Upper lobe of left lung (tissue), 6 donors: ENCODE data around the gene CLASP1. TPM values are rescaled to one million over a fixed set of nuclear protein-coding genes. Genes with fewer than 3 reads are reported as not detected.
"Not testable (repeated sequence)": the region's sequence is repeated elsewhere in the genome, so short reads cannot be mapped to it uniquely, and the experiment has no call there.

ENCODE experiments used
- ATAC-seq, 2 donors: fragments of 200-7000 bp; cut with Tn5 transposase; one replicate each; pipeline ENCODE4 v1.9.1; 2022; ENCODE audit warnings: mild to moderate bottlenecking in 2 of 2, moderate library complexity in 2 of 2; ENCODE audit not compliant: low FRiP score in 2 of 2
- DNase-seq, 2 donors: peaks; one replicate each; pipeline ENCODE4 v3.0.0-alpha.2; 2019 to 2020
- H3K27ac ChIP-seq, 4 donors: fragments of 200-600 bp; sonication (generic); one replicate each; pipeline ENCODE4 v1.5.1; 2016 to 2019
- H3K27me3 ChIP-seq, 4 donors: fragments of 200-600 bp; sonication (generic); one replicate each; pipeline ENCODE4 v1.5.1; 2017 to 2019
- H3K36me3 ChIP-seq, 4 donors: fragments of 200-600 bp; sonication (generic); one replicate each; pipeline ENCODE4 v1.5.1; 2016 to 2019
- H3K4me1 ChIP-seq, 4 donors: fragments of 200-600 bp; sonication (generic); one replicate each; pipeline ENCODE4 v1.5.1; 2018 to 2019
- H3K4me3 ChIP-seq, 4 donors: fragments of 200-600 bp; sonication (generic); one replicate each; pipeline ENCODE4 v1.5.1; 2017 to 2019; ENCODE audit warnings: mild to moderate bottlenecking in 2 of 4, moderate library complexity in 1 of 4
- H3K9me3 ChIP-seq, 4 donors: fragments of 200-600 bp; sonication (generic); one replicate each; pipeline ENCODE4 v1.5.1; 2018 to 2019
- CTCF ChIP-seq, 6 experiments: fragments of 450-650 bp in 4 of 6; fragments of 200-600 bp in 2 of 6; sonication (generic) in 2 of 6; IDR thresholded peaks; one replicate each; pipeline ENCODE4 v1.5.1; 2016 to 2019; ENCODE audit warnings: antibody characterized with exemption in 6 of 6
- EP300 ChIP-seq, 4 donors: sonication (generic); formaldehyde crosslinking; IDR thresholded peaks; one replicate each; pipeline ENCODE4 v1.5.1; 2017; ENCODE audit warnings: antibody characterized with exemption in 4 of 4, control low read depth in 2 of 4
- POLR2A ChIP-seq, 4 donors: fragments of 450-650 bp; IDR thresholded peaks; one replicate each; pipeline ENCODE4 v1.5.1; 2016 to 2017; ENCODE audit warnings: antibody characterized with exemption in 4 of 4, mild to moderate bottlenecking in 2 of 4
- POLR2AphosphoS5 ChIP-seq, 2 donors: sonication (generic); formaldehyde crosslinking; IDR thresholded peaks; one replicate each; pipeline ENCODE4 v1.5.1; 2017; ENCODE audit warnings: antibody characterized with exemption in 2 of 2
- WGBS, 2 donors: methylation state at CpG; one replicate each; pipeline ENCODE4 v1.1.5; 2017 to 2018; 5-methylcytosine and 5-hydroxymethylcytosine counted together
- total RNA-seq, 6 donors: library from RNA; depleted of rRNA in 4 of 6; stranded (reverse); fragments of >200 nt in 4 of 6; gene quantifications; one replicate each; pipeline versions ENCODE4 v1.1.0 to v1.2.1, GENCODE V29; 2016 to 2021
- donor health status: DM: no; HTN: no; CAD: no; lungs with moderate emphysema.
- donor health status: DM: no; HTN: yes; CAD: no; lungs with severe emphysema.

Gene CLASP1
- total RNA-seq, 6 donors from 2014 or later, result 36.3 to 95.3 (median 46.8) TPM

- Histone ChIP-seq H3K9me3 (peaks cover 0 to 1% (median 0%) of the 10 kb centered on the region in 4 donors), H3K27me3 (no peaks in the 10 kb centered on the region), H3K4me3 (no peak overlapping the region), H3K27ac (peak overlapping the region in 2 of 4 donors; percentile 16 to 35), H3K36me3 (peaks cover 0 to 6% (median 3%) of the 10 kb centered on the region in 4 donors), H3K4me1 (peaks cover 4 to 37% (median 25%) of the 10 kb centered on the region in 4 donors)
- TF ChIP-seq POLR2AphosphoS5 (IDR thresholded peaks at IDR 0.05) (peak in 1 of 2 donors; percentile 22), POLR2A (IDR thresholded peaks at IDR 0.05) (no peak)
- no peak for DNase-seq
- peak in 1 of 2 donors; percentile 19 for ATAC-seq
- WGBS, 2 donors, result 64 to 65% methylated on average over 4 of the region's 4 CpGs
Observed at GRCh38 chr2:121617042-121617599, 32.1 kb downstream of the CLASP1 start.

- TF ChIP-seq EP300 (IDR thresholded peaks at IDR 0.05) (no peak), CTCF (IDR thresholded peaks at IDR 0.05) (no peak), POLR2A (IDR thresholded peaks at IDR 0.05) (no peak), POLR2AphosphoS5 (IDR thresholded peaks at IDR 0.05) (no peak)
- H3K36me3 ChIP-seq, result peaks cover 0 to 5% (median under 1%) of the 10 kb centered on the region in 4 donors
- no peak for ATAC-seq
- H3K27ac ChIP-seq, result peak overlapping the region in 2 of 4 donors; percentile 0 to 23
- H3K27me3 ChIP-seq, result no peaks in the 10 kb centered on the region
- H3K9me3 ChIP-seq, result peaks cover 0 to 9% (median 2%) of the 10 kb centered on the region in 4 donors
- 90 to 94% methylated on average over 1 of the region's 1 CpG for WGBS, 2 donors
- DNase-seq, result no peak
- H3K4me3 ChIP-seq, result no peak overlapping the region
- peaks cover 14 to 48% (median 30%) of the 10 kb centered on the region in 4 donors for H3K4me1 ChIP-seq
Observed at GRCh38 chr2:121613774-121614173, 35.5 kb downstream of the CLASP1 start.

GRCh38 chr2:121613152-121613551 is 36.1 kb downstream of the CLASP1 start:
- Histone ChIP-seq H3K9me3 (peaks cover 0 to 9% (median 2%) of the 10 kb centered on the region in 4 donors), H3K27ac (peak overlapping the region in 1 of 4 donors; percentile 23), H3K4me1 (peaks cover 17 to 54% (median 36%) of the 10 kb centered on the region in 4 donors), H3K36me3 (peaks cover 0 to 5% (median under 1%) of the 10 kb centered on the region in 4 donors), H3K4me3 (no peak overlapping the region), H3K27me3 (no peaks in the 10 kb centered on the region)
- ATAC-seq, result no peak
- DNase-seq, result no peak
- no peak for TF ChIP-seq EP300 (IDR thresholded peaks at IDR 0.05)

GRCh38 chr2:121611730-121612705 is 37.2 kb downstream of the CLASP1 start:
- 33 to 62% methylated on average over 1 of the region's 1 CpG for whole genome bisulfite sequencing, 2 donors
- no peak for TF ChIP-seq CTCF (IDR thresholded peaks at IDR 0.05)
- no peak for TF ChIP-seq POLR2AphosphoS5 (IDR thresholded peaks at IDR 0.05)
- no peak for TF ChIP-seq EP300 (IDR thresholded peaks at IDR 0.05)
- no peak for TF ChIP-seq POLR2A (IDR thresholded peaks at IDR 0.05)
- H3K27me3 ChIP-seq, result no peaks in the 10 kb centered on the region
- peaks cover 18 to 48% (median 31%) of the 10 kb centered on the region in 4 donors for H3K4me1 ChIP-seq
- H3K4me3 ChIP-seq, result no peak overlapping the region
- ATAC-seq (no peak), DNase-seq (no peak)
- peaks cover 0 to 9% (median 2%) of the 10 kb centered on the region in 4 donors for H3K9me3 ChIP-seq
- H3K36me3 ChIP-seq, result peaks cover 0 to 5% (median under 1%) of the 10 kb centered on the region in 4 donors
- peak overlapping the region; percentile 31 to 45 (median 42) for H3K27ac ChIP-seq

GRCh38 chr2:121611048-121611649 is 38.1 kb downstream of the CLASP1 start:
- not testable (repeated sequence) for DNase-seq, ATAC-seq, H3K36me3 ChIP-seq, H3K9me3 ChIP-seq, H3K4me3 ChIP-seq, H3K27me3 ChIP-seq
- Histone ChIP-seq H3K27ac (peak overlapping the region in 3 of 4 donors; percentile 31 to 44 (median 39)), H3K4me1 (peaks cover 14 to 40% (median 26%) of the 10 kb centered on the region in 4 donors)
- WGBS, 2 donors, result 65 to 67% methylated on average over 2 of the region's 2 CpGs

GRCh38 chr2:121610487-121610874 is 38.8 kb downstream of the CLASP1 start:
- DNase-seq, ATAC-seq, H3K9me3 ChIP-seq, H3K27me3 ChIP-seq, H3K36me3 ChIP-seq, H3K4me3 ChIP-seq: not testable (repeated sequence)
- peaks cover 14 to 37% (median 26%) of the 10 kb centered on the region in 4 donors for H3K4me1 ChIP-seq
- H3K27ac ChIP-seq, result peak overlapping the region in 1 of 4 donors; percentile 44
